ENCODE results near the gene STK24. TPM values are rescaled to one million over a fixed set of nuclear protein-coding genes. Genes with fewer than 3 reads are reported as not detected.

STK24 gene
- polyA plus RNA-seq, 1 donor: 124 TPM

DNA sequence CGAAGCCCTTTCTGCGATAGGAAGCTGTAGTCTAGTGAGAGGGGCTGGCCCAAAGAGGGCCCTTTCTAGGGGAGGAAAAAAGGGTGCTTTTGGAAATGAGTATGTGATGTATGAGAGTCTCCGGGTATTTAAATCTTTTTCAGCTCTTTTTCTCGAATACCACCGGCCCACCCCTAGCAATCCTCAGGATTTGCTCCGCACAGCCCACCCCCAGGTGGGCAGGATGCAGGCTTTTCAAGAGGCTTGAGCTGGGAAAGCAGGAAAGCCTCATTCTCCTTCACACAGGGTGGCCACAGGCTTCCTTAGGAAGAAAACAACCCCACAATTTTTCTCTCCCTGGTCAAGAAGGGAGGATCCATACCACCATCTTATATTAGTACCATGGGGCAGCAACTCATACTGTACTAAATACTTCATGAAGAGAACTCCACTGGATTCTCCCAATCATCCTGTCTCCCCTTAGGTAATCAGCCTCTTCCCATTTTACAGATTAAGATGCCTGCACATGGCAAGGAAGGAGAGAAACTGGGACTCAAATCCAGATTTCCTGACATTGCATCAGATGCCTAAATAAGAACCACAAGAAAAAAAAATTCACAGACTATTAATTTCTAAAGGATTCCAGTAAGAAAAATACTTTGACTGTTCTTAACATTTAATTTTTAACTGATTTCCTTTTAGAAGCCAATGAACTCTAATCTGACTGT, 84.4 kb downstream of the STK24 start:
- no peak for DNase-seq

DNA sequence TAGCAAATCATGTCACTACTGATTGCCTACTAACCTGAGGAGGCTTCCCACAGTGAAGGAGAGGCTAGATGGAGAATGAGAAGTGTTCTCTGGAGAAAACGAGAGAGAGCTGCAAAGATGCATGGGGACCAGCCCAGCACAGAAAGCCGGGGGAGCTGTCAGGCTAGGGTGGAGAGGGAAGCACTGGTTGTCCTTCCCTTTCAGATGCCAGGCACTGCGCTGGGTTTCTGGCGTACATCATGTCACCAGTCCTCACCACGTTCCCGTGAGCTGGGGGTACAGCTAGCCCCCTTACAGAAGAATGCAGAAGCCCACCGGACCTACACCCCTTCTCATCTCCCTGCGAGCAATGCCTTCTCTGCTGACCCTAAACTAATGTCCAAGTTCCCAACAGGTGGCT, 86.0 kb downstream of the STK24 start:
- DNase-seq: no peak

DNA sequence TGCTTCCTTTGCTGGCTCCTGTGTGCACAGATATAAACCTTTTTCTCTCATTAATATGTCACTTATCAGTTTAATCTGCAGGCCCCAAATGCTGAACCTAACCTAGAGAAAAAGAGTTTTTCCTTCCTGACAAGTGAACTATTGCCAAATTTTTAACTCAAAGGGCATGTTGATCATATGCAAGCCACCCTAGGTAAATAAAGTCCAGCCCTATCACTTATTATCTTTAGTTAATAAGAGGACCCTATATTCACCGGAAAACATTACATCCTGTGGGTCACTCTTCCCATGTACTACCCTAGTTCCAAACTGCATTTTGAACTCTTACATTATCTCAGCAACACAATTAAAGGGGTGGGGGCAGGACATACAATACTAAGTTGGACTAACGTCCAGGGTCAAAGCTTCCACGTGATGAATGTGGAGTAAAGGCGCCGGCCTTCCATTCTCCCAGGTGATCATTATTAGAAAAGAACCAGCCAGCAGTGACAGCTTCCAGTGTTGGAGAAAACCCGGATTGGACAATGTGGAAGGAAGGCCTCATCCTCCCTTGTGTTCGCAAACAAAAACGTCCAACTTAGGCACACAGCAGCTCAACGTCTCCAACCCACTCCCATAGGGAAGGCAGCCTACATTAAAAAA, 86.6 kb downstream of the STK24 start:
- DNase-seq: no peak

DNA sequence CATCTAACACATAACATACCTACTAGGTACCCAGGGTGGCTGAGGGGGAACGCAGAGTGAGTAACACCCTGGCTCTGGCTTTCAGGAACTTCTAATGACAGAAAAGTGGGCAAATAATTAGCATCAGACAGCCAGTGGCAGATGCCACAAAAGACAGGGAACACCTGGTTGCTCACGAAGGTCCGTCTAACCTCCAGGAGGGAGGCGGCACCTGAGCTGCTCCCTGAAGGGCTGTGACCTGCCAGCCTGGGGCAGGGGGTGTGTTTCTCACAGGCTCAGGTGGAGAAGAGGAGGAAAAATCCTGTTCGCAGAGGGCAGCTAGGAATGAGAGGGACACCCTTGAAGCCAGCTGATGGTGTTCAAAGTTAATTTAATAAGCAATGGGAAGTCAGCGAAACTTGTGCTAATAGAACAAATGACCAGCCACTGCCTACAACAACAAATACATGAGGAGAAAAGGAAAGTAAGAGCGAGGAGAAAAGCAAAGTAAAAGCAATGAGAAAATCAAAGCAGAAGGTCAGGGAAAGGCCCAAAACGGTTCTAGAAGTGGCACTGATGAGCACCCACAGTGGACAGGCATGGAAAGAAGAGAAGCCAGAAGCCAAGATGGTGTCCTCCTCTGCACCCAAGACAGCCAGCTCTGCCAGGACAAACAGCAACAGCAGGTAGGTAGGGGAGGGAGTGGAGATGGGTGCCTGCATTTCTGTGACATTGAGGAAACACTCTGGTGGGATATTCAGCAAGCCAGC, 87.3 kb downstream of the STK24 start:
- no peak for DNase-seq

DNA sequence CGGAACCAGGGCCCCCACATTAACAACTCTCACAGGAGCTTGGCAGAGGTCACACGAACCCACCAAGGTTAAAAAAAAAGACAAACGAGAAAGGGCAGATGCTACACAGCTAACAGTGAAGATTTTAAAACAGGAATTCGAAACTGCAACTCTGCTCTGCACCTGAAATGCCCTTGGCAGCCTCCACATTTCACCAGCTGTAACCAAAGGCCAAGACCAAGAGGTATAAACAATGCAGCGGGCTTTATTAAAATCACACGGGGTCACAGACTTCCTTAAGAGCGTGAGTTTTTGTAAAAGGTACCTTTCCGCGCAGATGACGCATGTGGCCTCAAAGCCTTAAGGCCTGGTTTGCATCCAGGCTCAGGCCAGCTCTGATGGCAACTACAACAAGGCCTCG, 88.2 kb downstream of the STK24 start:
- no peak for DNase-seq

DNA sequence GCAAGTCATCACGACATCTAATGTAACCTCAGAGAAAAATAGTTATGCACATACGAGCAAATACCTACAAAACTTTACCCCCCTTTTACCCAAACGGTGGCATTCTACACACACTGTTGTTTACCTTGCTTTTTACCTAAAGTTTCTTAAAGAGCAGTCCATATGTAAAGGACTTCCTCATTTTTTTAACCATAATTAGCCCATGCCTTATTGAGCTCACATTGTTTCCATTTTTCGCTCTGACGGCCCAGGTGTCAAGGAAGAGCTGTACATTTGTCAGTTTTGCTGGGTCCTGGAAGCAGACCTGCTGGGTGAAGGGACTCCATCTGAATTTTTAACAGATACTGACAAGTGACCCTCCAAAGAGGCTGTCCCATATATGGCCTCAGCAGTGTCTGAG, 89.4 kb downstream of the STK24 start:
- DNase-seq: no peak

DNA sequence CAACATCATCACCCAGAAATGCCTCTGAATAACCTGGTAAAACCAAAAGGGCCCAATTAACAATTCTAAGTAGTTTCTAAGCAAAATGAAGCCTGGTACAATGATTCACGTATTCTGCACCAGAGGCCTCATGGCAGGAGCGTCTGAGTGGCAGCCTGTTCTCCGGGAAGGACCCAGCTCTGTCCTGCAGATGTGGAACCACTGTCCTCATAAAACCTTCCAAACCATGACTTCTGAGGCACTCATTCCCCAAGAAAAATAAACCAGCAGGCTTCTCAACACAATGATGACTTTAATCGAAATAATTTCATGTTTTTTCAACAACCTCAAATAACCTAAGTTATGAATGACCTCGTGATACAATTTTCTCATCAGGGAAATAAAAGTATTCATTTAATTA, 89.9 kb downstream of the STK24 start:
- no peak for DNase-seq

DNA sequence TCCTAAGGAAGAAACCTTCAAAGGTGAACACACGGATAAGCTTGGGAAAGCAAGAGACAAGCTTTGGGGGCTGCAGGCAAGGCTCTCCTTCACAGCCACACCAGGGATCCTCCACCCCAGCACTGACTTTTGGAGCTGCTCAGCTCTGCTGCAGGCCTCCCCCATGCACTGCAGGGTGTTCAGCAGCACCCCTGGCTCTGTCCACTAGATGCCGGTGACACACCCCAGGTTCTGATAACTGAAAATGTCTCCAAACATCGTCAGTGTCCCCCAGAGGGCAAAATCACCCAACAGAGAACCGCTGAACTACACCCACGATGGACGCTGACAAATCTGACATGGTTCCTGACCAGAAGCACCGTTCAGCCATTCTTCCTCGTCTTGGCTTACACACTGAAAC, 90.5 kb downstream of the STK24 start:
- DNase-seq: no peak

DNA sequence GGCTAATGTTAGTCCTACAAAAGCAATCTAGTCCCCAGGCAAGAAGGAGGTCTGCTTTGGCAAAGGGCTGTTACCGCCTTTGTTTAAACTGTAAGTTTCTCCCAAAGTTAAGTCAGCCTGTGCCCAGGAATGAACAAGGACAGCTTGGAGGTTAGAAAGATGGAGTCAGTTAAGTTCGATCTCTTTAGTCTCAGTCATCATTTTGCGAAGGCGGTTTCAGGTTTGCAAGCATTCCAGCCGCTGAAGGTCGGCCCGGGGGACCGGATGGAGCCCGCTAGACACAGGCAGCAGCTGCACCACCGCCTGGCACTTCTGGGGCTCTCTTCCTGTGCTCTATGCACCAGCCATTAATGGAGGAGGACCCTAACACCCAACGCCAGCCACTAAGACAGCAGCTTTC, 91.3 kb downstream of the STK24 start:
- DNase-seq: no peak

GRCh38 chr13:98484289-98485219, 92.4 kb downstream of the STK24 start:
- peak; percentile 90 for DNase-seq

- no peak for DNase-seq
Measured at GRCh38 chr13:98483601-98484288, 93.2 kb downstream of the STK24 start.

GRCh38 chr13:98482476-98483444, 94.1 kb downstream of the STK24 start:
- no peak for DNase-seq

- no peak for DNase-seq
Measured at GRCh38 chr13:98480915-98481877, 95.7 kb downstream of the STK24 start.

DNA sequence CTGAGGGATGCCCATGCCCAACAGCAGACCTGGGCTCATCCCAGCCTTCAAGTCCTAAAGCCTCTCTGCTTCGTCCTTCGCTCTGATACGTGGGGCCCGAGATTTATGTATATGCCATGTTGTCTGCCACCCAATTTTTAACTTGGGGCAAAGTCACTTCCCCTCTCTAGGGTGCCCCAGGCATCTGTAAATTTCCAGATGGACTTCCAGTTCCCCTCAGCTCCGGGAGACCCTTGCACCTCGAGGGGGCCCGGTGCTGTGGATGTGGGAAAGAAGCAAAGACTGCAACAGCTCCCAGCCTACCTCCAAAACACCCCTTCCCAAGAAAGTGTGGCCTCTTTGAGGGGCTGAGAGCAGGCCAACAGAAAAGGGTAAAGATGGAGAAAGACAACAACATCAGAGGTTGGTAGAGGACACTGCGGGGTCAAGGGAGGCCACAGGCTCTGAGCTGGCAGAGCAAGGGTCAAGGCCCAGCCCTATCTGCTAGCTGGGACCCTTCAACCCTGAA, 97.4 kb downstream of the STK24 start:
- DNase-seq: no peak

DNA sequence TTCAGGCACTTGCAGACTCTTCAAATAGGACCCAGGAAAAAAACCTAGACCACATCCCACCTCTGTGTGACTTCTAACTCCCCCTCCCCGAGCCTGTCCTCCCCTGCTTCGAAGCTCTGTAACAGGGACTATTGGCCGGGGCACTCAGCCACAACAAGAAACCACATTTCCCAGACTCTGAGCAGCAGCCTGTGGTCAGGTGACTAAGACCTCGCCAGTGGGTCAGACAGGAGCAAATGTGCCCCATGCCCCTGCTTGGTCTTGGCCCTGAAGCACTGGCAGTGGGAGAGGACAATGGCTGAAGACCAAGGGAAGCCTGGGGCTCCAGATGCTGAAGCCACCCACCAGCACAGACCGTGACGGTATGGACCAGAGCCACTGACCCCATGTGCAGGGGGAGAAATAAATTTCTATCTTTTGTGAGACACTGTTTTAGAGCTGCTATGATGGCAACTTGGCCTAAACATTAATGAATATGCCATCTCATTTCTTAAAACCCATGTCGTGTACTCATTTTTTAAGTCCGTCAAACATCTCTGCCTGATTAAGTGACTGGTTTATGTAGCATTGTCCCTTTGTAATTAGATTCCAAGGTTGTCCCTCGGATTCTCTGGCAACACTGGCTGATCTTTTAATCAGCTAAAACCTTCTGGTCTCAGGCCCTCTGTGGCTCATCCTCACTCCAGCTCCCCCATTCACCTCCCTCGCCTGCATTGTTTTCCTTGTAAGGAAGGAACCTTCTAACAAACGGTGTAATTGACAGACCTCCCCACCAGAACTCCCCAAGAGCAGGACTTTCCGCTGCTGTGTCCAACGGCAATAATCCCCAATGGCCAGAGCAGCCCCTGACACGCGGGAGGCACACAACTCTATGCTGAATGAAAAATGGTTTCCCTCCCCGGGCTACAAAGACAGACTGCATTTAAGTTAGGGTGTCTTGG, 98.4 kb downstream of the STK24 start:
- peak; percentile 64 for DNase-seq

DNA sequence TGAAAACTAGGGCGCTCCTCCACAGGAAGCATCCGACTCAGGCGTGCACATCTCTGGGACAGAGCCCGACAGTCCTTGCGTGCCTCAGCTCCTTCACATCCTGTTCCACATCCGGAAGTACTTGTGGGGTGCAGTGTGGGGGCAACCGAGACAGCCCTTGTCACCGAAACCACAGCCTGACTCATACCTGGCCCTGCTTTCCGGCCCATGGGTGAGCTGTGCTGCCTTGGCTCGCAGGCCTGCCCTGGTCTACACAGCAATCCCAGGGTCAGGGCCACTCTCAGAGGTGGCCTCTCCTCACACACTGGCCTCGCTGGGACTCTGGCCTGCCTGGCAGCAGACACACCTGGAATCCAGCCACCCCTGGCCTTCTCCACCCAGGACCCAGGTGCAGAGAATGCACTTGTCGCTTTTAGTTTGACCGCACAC, 100.4 kb downstream of the STK24 start:
- DNase-seq: no peak

GRCh38 chr13:98476106-98476505, 100.8 kb downstream of the STK24 start:
- no peak for DNase-seq

GRCh38 chr13:98475522-98475921, 101.4 kb downstream of the STK24 start:
- no peak for DNase-seq
